ENCODE data around the gene INPP4A.

The INPP4A gene

DNA sequence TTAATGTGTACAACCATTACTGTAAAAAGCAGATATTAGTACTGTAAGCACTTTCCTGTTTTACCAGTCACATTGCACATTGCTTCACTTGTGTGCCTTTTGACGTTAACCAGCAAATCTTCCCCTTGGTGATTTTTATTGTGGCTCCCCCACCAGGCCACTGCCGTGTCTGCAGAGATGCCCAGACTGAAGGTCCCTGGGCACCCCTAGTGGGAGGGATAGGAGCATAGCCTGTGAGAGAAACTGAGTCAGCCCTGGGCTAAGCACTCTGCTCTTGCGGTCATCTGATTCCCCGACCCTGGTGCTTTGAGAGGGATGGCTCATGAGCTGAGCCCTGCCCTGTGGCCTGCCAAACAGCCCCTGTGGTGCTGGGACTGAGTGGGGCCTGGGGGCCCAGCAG lies 73.4 kb downstream of the INPP4A start:
- peak; percentile 71 to 78 for DNase-seq

DNA sequence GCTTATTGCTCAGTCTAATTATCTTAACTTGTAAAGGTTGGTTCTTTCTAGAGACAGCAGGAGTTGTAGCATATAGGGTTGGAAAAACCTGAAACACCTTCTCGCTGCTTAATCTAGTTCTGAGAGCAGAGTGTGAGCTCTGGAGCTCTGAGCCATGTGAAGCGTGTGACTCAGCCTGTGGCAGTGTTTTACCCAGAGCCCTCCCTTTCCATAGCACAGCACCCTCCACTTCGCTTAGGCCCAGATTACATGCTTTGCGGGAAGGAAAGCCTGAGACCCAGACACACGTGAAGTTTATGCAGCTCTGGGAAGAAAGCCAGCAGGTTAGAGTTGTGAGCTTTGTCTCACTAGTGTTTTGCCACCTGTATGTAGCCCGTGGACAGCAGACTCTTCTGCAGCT lies 74.5 kb downstream of the INPP4A start:
- DNase-seq = no peak

DNA sequence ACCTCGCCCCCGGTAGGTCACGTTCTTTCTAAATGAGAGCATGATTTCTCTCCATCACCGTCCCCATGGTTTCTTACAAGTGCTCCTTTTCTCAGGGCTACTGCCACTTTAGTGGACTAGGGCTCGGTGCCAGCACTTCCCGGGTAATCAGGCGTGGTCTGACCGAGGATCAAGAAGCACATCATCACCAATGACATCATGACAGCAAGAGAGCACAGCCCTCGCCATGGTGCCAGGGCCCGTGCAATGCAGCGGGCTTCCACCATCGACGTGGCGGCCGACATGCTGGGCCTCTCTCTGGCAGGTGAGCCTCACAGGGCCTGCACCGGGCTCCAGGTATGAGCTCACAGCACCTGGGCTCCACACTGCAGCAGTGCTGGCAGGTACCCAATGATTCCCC lies 75.2 kb downstream of the INPP4A start:
- no peak for DNase-seq

DNA sequence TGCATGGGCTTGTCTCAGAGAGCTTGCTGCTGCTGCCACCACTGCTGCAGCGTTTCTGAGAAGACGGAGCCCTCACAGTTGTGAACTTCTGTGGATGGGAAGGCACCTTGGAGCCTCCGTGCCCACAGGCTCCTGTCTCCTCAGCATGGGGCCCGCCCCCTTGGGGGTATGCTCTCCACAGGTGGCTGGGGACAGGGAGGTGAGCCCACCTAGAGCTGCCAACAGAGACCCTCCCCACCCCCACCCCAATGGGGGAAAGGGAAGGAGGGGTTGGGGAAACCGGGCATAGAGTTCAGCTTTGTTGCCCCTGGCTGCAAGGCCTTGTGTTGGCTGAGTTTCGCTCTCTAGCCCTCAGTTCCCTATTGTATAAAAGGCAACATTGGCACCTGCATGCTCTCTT lies 76.1 kb downstream of the INPP4A start:
- DNase-seq = no peak

DNA sequence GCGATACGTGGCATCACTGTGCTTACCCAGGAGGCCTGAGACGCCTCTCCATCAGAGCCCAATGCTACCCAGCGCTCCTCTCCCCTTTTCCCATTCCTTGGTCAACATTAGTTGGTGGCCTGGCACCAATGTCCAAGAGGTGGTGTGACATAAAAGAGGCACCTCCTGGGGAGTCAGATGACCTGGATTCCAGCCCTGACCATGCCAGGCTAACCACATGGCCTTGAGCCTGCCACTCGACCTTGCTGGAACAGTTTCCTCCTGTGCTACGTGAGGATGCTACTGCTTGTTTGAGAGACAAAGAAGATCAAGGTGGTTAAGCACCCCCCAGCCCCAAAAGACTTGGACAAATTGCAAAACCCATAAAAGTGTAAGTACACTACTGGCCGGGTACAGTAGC lies 76.6 kb downstream of the INPP4A start:
- DNase-seq = no peak

DNA sequence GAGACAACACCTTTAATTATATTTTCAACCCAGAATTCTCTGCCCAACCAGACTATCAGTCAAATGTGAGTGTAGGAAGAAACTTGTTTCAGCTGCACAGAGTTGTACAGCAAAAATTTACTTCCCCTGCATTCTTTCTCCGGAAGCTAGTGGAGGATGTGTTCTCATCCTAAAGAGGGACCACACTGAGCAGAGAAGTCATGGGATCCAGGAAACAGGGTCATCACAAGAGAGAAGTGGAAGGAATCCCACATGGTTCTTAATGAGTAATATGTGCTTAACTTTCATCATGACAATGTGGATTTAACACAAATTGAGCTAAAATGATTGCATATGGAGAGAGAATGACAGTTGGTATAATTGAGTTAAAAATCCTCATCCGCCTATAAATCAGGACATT lies 78.2 kb downstream of the INPP4A start:
- DNase-seq = peak; percentile 61 to 92

DNA sequence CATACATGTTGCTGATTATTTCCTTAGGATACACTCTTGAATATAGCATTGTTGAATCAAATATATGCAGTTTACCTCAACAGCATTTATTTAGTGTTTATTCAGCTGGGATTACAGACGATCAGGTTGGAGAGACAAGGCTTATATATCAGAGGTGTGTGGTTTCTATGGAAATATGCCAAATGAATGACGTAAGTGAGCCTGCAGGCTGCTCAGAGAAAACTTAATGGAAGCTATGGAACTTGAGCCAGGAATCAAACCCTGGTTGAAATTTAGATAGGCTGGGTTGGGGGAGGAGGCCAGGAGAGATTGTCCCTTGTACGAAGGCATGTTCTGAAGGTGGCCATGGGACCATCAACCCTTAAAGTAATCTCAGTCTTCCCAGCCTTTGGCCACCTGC lies 79.5 kb downstream of the INPP4A start:
- DNase-seq = no peak

DNA sequence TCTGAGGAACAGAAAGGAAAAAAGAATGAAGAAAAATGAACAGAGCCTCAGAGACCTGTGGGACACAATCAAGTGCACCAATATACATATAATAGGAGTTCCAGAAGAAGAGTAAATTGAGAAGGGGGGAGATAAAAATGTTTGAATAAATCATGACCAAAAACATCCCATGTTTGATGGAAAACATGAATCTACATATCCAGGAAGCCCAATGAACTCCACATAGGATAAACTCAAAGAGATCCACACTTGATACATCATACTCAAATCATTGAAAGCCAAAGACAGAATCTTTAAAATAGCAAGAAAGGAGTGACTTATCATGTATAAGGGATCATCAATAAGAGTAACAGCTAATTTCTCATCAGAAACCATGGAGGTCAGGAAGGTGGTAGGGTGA lies 83.7 kb downstream of the INPP4A start:
- DNase-seq = no peak

DNA sequence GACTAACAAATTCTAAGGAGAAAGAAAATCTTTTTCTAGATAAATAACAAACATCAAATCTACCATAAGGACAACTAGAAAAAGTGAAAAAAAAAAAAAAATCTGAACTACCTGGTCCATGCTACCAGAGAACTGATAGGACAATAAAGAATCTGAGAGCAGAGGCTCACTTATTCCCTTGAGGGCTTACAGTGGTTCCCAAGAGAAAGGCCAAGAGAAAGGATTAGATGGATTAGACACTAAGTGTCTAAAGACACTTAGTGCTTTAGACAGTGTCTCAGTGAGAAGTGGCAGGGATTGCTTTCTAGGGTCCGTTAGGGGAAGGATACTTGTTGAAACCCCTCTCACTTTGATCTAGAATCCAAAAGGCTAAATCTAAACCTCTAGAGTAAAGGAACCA lies 85.5 kb downstream of the INPP4A start:
- no peak for DNase-seq

DNA sequence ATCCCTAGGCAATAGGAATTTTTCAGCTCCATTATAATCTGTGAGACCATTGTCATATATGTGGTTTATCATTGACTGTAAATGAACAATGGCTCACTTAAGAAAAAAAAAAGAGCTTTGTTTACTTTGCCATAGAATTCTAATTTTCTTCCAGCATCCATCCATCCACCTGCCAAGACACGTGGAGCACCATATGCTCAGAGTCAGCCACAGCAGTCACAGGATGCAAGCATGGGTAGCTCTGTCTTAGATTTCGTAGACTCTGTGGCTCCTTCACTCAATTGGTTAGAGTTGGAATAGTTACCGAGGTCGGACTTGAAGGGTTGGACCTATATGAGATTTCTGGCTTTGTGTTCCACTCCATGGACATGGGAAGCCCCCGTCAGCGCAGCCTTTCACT lies 88.1 kb downstream of the INPP4A start:
- no peak for DNase-seq

DNA sequence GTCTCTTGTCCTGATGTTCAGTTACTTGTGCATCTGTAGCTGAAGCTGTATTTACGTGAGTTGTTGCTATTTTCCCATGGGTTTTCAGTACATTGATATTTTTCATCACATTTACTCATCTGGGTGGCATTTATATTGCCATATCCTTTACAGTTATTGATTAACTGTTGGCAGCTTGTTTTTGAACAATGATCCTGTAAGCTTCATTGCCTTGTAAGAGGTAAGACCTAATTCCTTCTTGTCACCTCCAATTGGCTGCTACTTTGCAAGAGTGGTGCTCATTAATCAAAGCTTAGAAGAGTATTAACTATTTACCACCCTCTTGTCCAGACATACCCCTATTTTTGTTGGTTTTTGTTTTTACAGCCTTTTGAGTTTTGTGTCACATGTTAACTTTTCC lies 88.9 kb downstream of the INPP4A start:
- no peak for DNase-seq

DNA sequence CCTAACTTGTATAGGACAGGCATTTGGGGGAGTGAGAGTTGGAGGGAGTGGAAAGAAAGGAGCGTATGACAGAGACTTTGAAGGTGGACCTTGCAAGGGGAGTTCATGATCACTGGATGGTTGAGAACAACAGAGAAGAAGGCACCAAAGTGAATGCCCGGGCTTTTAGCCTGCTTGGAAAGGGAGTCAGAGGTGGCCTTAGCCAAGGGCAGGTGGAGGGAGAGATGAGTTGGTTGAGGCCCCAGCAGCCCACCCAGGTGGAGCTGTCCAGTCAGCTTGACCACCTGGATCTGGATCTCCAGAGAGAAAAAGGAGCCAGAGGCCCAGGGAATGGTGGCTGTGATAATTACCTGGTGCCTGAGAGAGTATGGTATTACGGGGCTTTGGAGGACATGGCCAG lies 90.1 kb downstream of the INPP4A start:
- DNase-seq = no peak

DNA sequence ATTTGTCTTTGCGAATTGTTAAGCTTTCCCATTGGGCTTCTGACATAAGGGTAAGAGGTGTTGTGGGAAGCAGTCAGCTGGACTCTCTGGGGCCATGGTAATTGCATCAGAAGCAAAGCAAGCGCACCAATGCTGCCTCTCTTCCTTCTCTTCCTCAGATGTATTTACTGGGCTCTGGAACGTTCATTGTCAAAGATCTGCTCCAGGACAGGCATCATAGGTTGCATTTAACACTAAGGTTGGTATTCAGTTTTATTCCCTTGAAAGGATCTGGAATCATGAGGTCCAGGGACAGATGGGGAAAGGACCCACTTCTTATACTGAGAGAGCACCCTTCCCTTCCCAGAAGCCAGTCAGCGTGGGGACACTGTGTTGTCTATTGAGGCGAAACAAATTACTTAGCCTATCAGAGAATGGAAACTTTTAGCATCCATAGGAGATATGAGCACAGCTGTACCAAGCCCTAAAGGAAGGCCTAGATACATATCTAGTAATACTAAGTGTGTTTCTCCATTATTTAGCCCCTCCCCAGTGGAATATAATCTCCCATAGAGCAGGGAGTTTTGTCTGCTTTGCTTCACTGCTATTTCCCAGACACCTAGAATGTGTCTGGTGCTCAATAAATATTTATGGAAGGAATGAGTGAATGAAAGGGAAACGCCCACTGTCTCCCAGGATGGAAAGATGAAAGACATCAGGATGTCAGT lies 91.5 kb downstream of the INPP4A start:
- no peak for DNase-seq

DNA sequence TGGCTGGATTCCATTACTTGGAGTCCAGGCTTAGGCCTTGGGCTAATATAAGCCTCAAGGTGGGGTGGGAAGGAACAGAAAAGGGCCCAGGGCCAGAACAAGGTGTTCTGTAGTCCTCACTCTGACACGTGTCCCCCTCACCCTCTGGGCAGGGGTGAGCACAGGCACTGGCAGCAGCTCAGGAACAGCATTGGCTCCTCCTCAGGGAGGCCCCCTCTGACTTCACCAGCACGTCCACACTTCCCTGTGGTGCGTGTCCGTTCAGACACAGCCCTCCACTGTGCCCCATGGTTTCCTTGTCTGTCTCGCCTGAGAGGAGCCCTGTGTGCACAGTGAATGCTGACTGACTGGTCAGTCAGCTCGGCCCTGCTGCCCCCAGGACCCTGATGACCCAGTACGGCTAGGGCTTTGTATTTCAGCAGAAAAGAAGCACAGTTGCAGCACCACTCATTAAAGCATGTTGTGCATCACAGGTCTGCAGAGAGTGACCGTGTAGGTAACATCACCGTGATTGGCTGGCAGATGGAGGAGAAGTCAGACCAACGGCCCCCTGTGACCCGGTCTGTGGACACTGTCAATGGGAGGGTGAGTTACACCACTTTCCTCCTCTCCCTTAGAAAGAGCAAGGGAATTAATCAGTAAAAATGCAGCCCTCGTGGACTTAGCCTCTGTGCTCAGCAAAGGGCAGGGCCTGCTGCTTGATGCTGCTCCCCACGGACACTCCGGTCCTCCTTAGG lies 92.9 kb downstream of the INPP4A start:
- no peak for DNase-seq

DNA sequence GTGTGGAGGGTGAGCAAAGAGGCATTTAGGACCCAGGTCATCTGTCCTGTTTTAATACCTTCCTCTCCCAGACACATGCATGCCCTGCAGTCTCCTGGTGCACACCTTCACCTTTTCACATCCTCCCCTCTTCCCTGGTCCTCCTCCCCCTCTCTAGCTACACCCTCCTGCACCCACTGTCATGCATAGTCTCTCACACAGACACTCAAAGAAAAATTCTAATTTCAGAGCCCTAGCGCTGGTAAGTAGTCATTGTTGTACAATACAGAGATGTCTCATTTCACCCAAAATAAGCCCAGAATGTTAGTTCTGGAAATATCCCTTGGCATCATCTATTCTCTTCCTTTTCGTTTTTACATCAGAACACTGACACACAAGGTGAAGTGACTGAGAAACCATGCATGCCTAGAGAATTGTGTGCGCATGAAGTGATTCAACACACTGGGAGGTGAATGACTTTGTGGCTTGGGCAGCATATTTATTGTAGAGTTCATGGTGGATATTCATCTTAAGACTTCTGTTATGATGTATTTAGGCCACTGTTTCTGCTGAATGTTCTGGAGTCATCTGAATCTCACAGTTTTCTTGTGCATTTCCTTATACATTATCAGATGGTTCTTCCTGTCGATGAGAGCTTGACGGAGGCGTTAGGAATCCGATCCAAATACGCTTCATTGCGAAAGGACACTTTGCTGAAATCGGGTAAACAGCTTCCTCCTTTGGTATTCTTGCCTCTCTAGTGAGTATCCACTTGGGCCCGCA lies 93.8 kb downstream of the INPP4A start:
- peak; percentile 55 to 64 for DNase-seq

DNA sequence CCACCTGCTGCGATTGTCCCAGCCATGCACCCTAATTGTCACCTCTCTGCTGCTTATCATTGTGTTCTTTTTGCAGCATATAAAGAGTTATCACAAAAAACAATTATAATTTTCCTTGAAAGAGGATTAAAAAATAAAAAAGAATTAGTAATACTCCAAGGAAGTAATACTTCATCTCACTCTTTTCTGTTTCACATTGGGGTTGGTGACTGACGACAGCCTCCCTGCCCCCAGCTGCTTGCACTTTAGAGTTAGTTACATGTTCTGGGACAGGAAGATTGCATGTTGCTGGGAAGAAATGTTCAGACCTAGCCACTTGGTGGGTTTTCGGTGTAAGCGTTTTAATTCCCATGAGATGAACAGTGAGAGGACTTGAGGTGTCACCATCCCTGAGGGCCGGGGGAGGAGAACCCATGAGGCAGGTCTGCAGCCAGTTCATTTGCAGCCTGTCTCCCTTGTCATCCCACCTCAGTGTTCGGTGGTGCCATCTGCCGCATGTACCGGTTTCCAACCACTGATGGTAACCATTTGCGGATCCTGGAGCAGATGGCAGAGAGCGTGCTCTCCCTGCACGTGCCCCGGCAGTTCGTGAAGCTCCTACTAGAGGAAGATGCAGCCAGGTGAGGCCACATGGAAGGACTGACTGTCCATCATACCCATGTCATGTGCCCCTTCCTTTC lies 94.5 kb downstream of the INPP4A start:
- no peak for DNase-seq

DNA sequence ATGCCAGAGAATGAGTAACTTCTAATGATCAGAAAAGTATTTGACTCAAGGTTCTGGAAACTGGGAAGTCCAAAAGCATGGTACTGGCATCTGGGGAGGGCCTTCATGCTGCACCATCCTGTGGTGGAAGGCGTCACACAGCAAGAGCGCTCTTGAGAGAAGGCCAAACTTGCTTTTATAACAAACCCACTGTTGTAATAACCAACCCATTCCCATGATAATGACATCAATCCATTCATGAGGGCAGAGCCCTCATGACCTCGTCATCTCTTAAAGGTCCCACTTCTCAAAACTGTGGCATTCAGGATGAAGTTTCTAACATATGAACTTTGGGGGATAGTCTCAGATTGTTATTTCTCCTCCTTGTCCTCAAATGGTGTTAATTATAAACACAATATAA lies 95.9 kb downstream of the INPP4A start:
- peak in 1 of 2 donors; percentile 31 for DNase-seq

DNA sequence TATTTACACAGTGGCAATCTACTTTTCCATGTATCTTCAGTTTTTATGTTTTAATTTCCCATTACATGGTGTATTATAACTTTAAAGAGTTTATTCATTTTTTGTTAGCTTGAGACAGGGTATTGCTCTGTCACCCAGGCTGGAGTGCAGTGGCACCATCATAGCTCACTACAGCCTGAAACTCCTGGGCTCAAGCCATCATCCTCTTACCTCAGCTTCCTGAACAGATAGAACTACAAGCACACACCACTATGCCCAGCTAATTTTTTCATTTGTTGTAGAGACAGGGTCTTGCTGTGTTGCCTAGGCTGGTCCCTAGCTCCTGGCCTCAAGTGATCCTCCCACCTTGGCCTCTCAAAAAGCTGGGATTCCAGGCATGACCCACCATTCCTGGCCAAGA lies 96.8 kb downstream of the INPP4A start:
- DNase-seq = no peak

DNA sequence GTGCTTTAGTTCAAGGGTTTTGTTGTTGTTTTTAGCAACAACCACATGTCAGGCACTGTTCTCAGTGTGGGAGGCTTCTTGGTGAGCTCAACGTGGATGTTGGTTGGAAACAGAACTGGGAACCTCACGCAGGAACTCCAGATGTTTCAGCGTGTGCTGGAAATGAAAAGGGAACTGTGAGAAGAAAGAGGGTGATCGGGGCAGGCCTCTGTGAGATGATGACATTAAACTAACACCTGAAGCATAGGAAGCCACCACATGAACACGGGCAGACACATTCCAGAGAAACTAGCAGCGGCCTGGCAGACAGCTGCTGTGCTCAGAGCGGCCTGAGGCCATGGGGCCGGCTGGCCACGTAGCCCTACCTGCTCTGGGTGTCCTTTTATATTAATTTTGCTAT lies 97.2 kb downstream of the INPP4A start:
- DNase-seq = peak in 1 of 2 donors; percentile 59

DNA sequence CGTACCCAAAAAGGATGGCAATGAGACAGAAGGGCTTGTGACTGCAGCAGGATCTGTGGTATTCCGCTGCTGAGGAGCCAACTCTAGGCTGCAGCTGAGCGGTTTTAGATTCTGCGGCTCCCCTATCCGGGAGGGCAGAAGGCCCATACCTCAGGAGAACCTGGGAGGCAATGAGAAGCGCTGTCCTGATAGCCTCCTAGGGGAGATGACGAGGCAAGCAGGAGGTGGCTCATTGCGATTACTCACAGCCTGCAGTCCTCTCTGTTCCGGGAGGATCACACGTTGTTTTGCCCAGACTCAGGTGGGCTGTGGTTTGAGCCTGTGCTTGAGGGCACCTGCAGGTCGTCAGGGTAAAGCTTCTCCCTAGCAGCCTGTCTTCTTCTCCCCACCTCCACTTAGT lies 98.6 kb downstream of the INPP4A start:
- DNase-seq = no peak

DNA sequence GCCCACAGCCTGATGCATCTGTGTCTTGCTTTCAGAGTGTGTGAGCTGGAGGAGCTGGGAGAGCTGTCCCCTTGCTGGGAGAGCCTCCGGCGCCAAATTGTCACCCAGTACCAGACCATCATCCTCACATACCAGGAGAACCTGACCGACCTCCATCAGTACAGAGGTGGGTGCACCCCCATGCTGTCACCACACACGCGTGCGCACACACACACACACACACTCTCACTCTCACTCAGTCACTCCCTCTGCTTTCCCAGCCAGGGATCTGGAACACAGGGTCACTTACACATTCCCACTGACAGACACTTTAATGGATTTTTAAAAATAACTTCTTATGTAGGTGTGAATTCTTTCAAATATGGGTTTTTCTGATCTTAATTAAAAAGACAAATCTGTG lies 99.2 kb downstream of the INPP4A start:
- DNase-seq = no peak

DNA sequence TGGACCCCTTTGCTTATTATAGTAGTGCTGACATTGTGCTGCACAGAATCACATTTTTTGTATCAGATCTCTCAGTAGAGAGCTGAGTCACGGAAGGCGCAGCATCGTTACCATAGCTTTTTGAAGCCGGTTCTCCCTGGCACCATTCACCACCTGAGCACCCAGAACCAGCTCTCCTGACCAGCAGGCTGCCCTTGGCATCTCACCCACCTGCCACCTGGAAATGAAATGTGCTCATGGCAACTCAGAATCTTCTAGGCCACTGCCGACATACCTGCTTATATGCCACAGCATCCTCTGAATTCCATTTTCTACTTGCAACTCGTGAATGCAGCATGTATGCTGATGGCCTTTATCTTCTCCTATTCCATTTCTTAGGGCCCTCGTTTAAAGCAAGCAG lies 100.9 kb downstream of the INPP4A start:
- no peak for DNase-seq

DNA sequence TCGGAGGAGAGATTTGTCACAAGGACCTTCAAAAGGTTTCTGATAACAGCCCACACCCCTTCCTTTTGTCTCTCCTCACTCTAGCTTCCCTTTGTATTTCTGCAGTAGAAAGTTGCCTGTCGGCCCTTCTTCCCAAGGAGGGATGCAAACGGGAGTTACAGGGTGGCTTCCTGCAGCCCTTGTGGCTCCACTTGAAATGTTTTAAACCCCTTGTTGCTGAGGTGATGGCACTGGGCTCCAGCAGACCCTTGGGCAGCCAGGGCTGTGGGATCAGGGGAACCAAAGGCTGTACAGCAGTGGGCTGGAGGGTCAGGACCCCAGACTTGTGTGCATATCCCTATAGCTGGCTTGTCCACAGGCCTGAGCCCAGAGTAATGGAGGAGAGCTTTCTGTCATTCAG lies 101.5 kb downstream of the INPP4A start:
- no peak for DNase-seq
